ENCODE measurements around the gene INPP5E. TPM values are rescaled to one million over a fixed set of nuclear protein-coding genes. Genes with fewer than 3 reads are reported as not detected.

INPP5E gene
- total RNA-seq, 1 donor from 2014 or later: 9.8 TPM

GRCh38 chr9:136393531-136393930, 46.1 kb downstream of the INPP5E start:
- no peak for TF ChIP-seq POLR2A (IDR thresholded peaks at IDR 0.05)
- no peak for TF ChIP-seq POLR2AphosphoS5 (IDR thresholded peaks at IDR 0.05; ENCODE audit: insufficient read depth in 1 of 2, low read depth in 1 of 2)
- TF ChIP-seq CTCF (IDR thresholded peaks at IDR 0.05): no peak
- intact Hi-C loops (cut with DNase I): no loop called here

DNA sequence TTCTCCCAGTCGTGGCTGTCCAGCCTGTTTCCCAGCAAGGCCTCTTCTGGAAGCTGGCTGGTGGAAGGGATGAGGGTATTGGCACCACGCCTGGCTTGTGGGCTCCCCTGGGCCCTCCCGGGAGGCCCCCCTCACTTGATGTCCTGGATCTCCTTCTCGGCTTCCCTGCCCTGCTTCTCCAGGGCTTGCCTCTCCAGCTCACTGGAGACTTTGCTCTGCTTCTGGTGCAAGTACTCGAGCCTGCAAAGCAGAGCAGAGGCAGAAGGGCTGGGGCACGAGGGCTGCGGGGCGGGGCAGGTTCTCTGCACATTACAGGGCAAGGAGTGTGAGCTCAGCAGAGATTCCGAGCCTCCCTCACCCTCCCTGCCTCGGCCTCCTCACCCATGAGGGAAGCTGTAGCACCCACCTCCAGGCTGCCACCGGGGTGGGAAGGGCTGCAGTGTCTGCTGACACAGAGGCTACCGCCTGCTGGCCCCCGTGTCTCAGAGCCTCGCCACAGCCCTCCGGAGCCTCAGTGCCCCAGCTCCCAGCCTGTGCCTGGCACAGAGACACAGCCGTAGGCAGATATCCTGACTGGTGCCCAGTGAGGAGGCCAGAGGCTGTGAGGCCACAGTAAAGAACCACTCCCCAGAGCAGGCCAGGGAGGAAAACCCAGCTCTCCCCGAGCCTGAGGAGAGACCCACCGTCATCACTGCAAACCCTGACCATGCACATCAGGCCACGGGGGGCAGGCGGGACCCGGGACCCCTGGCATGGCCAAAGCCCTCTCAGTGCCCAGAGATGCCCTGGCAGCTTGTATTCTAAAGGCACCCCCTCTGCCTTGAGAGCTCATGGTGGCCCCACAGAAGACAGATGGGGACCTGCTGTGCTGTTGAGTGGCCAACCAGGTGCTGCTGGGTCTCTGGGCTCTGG, 46.9 kb downstream of the INPP5E start:
- Histone ChIP-seq H3K36me3 (peaks cover 0 to 93% of the 10 kb centered on the region in 2 donors), H3K9me3 (no peaks in the 10 kb centered on the region), H3K27me3 (no peaks in the 10 kb centered on the region), H3K4me3 (no peak overlapping the region), H3K4me1 (no peaks in the 10 kb centered on the region), H3K27ac (no peak overlapping the region)
- DNase-seq (ENCODE audit: extremely low spot score in 2 of 2): no peak
- TF ChIP-seq CTCF (IDR thresholded peaks at IDR 0.05): no peak
- TF ChIP-seq POLR2AphosphoS5 (IDR thresholded peaks at IDR 0.05; ENCODE audit: insufficient read depth in 1 of 2, low read depth in 1 of 2): no peak
- no peak for TF ChIP-seq POLR2A (IDR thresholded peaks at IDR 0.05)
- intact Hi-C loops (cut with DNase I): no loop called here

More at GRCh38 chr9:136393531-136393930, 46.1 kb downstream of the INPP5E start:
- peaks cover 0 to 87% of the 10 kb centered on the region in 2 donors for H3K36me3 ChIP-seq
- no peaks in the 10 kb centered on the region for H3K27me3 ChIP-seq
- H3K27ac ChIP-seq: no peak overlapping the region
- peaks cover 2% of the 10 kb centered on the region for H3K4me1 ChIP-seq
- H3K9me3 ChIP-seq: no peaks in the 10 kb centered on the region
- no peak for DNase-seq (ENCODE audit: extremely low spot score in 2 of 2)
- no peak overlapping the region for H3K4me3 ChIP-seq

GRCh38 chr9:136391737-136392537, 47.7 kb downstream of the INPP5E start:
- H3K27me3 ChIP-seq: no peaks in the 10 kb centered on the region
- H3K9me3 ChIP-seq: no peaks in the 10 kb centered on the region
- H3K27ac ChIP-seq: no peak overlapping the region
- no peaks in the 10 kb centered on the region for H3K4me1 ChIP-seq
- peaks cover 0 to 93% of the 10 kb centered on the region in 2 donors for H3K36me3 ChIP-seq
- intact Hi-C loops (cut with DNase I): no loop called here
- DNase-seq (ENCODE audit: extremely low spot score in 2 of 2): no peak
- H3K4me3 ChIP-seq: no peak overlapping the region
- no peak for TF ChIP-seq POLR2A (IDR thresholded peaks at IDR 0.05)
- no peak for TF ChIP-seq CTCF (IDR thresholded peaks at IDR 0.05)
- no peak for TF ChIP-seq POLR2AphosphoS5 (IDR thresholded peaks at IDR 0.05; ENCODE audit: insufficient read depth in 1 of 2, low read depth in 1 of 2)

DNA sequence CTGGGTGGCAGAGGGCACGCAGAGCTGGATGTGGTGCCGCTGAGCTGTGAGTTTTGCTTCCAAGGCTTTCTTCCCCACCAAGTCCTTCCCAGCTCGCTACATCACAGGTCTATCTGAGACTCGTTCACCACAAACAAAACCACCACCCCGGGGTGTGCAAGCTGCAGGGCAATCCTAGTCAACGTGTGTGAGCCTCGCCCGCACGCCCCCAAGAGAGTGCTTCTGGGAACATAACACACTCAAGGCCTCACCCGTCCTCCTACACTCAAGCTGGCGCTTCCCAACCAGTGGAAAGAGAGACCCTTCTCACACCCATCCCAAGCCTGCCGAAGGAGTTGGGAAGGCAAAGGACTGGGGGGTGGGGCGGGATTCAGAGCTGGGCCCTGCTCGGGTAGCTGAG, 50.2 kb downstream of the INPP5E start:
- Histone ChIP-seq H3K27ac (no peak overlapping the region), H3K9me3 (no peaks in the 10 kb centered on the region), H3K27me3 (no peaks in the 10 kb centered on the region), H3K36me3 (peaks cover 0 to 79% of the 10 kb centered on the region in 2 donors), H3K4me3 (no peak overlapping the region), H3K4me1 (no peaks in the 10 kb centered on the region)
- no peak for TF ChIP-seq CTCF (IDR thresholded peaks at IDR 0.05)
- no peak for TF ChIP-seq POLR2A (IDR thresholded peaks at IDR 0.05)
- TF ChIP-seq POLR2AphosphoS5 (IDR thresholded peaks at IDR 0.05; ENCODE audit: insufficient read depth in 1 of 2, low read depth in 1 of 2): no peak
- no peak for DNase-seq (ENCODE audit: extremely low spot score in 2 of 2)
- intact Hi-C loops (cut with DNase I): no loop called here

Data from vagina (tissue), 2 donors.